Frontal cortex (tissue), 4 donors: Measurements from ENCODE around the gene STAT5B. TPM values are rescaled to one million over a fixed set of nuclear protein-coding genes. Genes with fewer than 3 reads are reported as not detected.
A peak's percentile ranks its signal among the peaks of the same experiment; 100 is the strongest.
"Not testable (repeated sequence)": the region's sequence is repeated elsewhere in the genome, so short reads cannot be mapped to it uniquely, and the experiment has no call there.

Source experiments
- DNase-seq, 2 donors: peaks; one replicate each; pipeline ENCODE4 v3.0.0; 2012; ENCODE audit warnings: low spot score in 2 of 2
- FAIRE-seq: peaks from 2 replicates; lab custom pipeline; 2012; peaks lifted over from hg19 to GRCh38; lab: Jason Lieb, UNC
- total RNA-seq: library from RNA; depleted of rRNA; stranded (reverse); fragments of >200 nt; gene quantifications from one replicate; pipeline ENCODE4 v1.2.3, GENCODE V29; 2014
- donor health status: control.
- donor health status: control.
- donor health status: control.

Gene STAT5B
- total RNA-seq, 1 donor from 2014 or later: 17.5 TPM

DNA sequence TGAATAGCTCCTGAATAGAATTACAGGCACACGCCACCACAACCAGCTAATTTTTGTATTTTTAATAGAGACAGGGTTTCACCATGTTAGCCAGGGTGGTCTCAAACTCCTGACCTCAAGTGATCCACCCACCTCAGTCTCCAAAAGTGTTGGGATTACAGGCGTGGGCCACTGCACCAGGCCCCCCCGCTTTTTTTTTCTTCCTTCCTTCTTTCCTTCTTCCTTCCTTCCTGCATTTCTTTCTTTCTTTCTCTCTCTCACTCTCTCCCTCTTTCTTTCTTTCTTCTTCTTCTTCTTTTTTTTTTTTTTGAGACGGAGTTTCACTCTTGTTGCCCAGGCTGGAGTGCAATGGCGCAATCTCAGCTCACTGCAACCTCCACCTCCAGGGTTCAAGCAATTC lies 90.0 kb downstream of the STAT5B start:
- FAIRE-seq: not testable (repeated sequence)

DNA sequence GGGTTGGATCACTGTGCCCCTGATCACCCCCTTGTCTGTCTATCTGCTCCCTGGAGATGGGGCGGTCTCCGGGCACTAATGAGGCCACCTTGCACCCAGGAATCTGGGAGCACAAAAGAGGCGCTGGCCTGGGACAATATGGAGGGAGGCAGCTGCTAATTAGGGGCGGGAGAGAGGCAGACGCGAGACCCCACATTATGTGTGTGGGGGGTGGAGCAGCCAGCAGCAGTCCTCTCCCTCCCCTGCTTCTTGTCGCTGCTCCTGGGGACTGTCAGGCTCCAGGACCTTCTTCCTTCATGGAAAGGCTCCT lies 90.6 kb downstream of the STAT5B start:
- DNase-seq (no peak), FAIRE-seq (no peak)

More for the DNA sequence above, 90.0 kb downstream of the STAT5B start:
- DNase-seq: not testable (repeated sequence)

GRCh38 chr17:42184713-42185620 lies 91.2 kb downstream of the STAT5B start, which contains the start of gene HCRT:
HCRT (minus strand) TSS chr17:42185452; CDS start chr17:42185365, 87 bp downstream.
- no peak for FAIRE-seq
- DNase-seq: no peak

- FAIRE-seq: no peak
Measured at GRCh38 chr17:42183741-42184711, 92.2 kb downstream of the STAT5B start.

GRCh38 chr17:42182927-42183734 lies 93.1 kb downstream of the STAT5B start:
- DNase-seq: no peak
- no peak for FAIRE-seq

More at GRCh38 chr17:42183741-42184711, 92.2 kb downstream of the STAT5B start:
- peak; percentile 88 to 90 for DNase-seq

- DNase-seq (no peak), FAIRE-seq (no peak)
Measured at GRCh38 chr17:42181851-42182207, 94.4 kb downstream of the STAT5B start.

GRCh38 chr17:42180922-42181850 lies 95.0 kb downstream of the STAT5B start, which contains the start of gene KCNH4:
KCNH4 (minus strand) TSS chr17:42181142; CDS start chr17:42180945, 197 bp downstream.
- FAIRE-seq: no peak
- peak; percentile 84 to 96 for DNase-seq

DNA sequence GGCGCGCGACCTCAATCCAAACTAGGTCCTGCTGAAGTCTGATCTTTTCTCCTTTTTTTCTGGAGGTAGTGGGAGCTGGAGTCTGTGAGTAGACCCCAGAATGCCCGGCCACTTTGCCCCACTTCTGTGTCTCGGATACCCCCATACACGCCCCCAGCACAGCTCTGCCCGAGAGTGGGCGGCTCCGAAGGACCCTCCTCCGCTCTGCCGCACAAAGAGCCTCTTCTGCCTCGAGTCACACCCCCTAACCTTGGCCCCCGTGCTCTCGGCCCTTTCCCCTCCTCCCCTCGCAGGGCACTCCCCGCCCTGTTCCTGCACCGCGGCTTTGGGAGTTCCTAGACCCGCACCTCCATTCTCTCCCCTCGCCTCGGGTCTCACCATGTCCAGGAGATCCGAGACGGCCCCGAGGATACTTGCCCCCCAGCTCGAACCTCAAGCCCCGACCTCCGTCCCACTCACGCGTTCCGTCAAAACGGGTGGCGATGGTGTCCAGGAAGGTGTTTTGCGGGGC lies 95.7 kb downstream of the STAT5B start:
- FAIRE-seq (no peak), DNase-seq (no peak)

DNA sequence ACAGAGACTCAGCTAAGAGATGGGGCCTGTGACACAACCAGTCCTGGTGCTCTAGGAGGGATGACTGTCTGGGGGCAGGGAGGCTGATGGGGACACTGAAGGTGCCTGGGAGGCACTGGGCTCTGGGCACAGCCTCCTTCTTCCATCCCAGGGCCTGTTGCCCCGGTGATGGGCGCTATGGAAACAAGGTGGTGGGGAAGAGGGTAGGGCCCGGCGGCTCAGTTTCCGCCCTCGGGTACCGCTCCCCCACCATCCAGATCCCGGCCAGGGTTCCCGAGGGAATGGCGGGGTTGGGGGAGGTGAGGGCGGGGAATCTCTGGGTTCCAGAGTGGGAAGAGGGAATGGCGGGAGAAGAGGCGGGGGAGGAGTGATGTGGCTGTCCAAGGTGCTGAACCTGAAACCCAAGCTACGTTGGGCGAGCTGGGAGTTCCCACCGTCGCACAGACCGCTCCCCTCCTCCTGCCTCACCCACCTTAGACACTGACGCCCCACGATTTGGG lies 96.2 kb downstream of the STAT5B start:
- DNase-seq (peak; percentile 63 to 71), FAIRE-seq (no peak)

GRCh38 chr17:42179335-42179734 lies 96.9 kb downstream of the STAT5B start:
- DNase-seq: no peak
- no peak for FAIRE-seq

GRCh38 chr17:42178817-42179216 lies 97.4 kb downstream of the STAT5B start:
- FAIRE-seq: no peak
- DNase-seq: no peak

DNA sequence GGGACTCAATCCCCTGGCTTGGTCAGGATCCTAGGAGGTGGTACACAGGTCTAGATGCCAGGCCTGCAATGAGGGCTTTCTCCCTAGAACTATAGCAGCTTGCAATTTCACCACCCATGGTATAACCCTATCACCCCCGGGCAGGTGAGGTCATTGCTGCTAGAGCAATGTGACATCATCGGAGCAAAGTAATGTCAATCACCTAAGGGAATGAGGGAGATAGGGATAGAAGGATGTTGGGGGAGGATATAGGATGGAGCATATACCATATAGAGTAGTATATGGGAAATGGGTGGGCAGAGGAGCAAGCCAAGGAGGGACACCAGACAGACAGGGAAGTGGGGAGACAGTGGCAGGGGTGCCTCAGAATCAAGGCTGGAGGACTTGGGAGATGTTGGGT lies 98.5 kb downstream of the STAT5B start:
- no peak for DNase-seq
- no peak for FAIRE-seq

DNA sequence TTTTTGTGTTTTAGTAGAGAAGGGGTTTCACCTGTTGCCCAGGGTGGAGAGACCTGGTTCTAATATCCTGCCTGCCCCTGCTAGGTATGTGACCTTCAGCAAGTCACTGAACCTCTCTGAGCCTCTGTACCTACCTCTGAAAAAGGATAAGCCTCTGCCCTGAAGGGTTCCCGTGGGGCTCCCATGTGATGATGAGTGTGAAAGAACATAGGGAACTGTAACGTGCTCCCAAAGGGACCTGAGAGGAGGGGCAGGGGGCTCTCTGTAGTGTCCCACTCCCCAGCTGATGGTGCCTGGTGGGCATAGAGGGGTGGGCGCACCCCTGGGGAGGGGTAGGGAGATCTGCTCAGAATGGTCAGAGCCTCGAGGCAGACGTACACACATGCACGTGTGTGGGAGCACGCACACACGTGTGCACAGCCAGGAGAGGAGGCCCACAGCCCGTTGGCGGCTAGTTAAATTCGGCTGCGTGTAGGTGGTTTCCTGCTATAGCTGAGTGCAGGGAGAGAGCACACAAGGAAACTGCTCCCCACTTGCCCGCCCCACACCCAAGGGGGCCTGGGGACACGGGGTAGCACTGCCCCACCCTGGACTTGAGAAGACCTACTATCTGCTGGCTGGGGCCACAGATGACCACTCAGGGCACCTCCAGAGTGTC lies 101.9 kb downstream of the STAT5B start:
- DNase-seq: no peak
- FAIRE-seq: no peak

- DNase-seq (no peak), FAIRE-seq (no peak)
Measured at GRCh38 chr17:42171831-42172230, 104.4 kb downstream of the STAT5B start.

DNA sequence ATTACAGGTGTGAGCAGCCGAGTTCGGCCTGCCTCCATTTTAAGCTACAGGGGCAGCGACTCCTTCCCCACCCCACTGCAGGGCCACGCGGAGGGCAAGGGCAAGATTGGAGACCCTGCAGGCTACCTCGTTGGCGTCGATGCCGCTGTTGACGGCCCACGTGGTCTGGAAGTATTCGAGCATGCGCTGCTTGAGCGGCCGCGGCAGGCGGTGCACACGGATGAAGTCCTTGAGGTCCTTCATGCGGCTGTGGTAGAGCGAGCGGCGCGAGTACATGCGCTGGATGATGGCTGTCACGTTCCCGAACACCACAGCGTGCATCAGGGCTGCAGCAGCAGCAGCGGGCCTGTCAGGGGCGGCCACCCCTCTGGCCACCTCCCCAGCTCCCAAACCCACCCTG lies 106.8 kb downstream of the STAT5B start:
- FAIRE-seq: no peak
- no peak for DNase-seq

DNA sequence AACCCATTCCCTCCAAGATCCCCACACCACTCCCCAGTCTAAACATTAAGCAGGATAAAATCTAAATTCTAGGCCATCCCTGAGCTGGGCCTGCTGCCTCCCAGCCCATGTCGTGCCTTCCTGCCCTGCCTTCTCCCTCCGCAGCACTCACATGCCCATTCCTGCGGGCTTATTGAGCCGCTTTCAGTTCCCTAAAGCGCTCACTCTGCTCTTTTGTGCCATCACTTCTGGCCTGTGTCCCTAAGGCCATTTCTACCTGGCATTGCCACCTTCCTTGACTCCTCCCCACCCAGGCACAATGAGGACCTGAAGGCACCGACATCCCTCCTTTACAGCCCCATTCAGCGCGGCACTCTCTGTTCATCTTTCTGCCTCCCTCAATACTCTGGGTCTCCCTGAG lies 108.4 kb downstream of the STAT5B start:
- FAIRE-seq: no peak
- no peak for DNase-seq

GRCh38 chr17:42166196-42166763 lies 109.9 kb downstream of the STAT5B start:
- DNase-seq (no peak), FAIRE-seq (no peak)
